Suprapubic skin (tissue), 4 donors: ENCODE results near the gene SENP1. TPM values are rescaled to one million over a fixed set of nuclear protein-coding genes. Genes with fewer than 3 reads are reported as not detected.
A peak's percentile ranks its signal among the peaks of the same experiment; 100 is the strongest.
"Not testable (repeated sequence)": the region's sequence is repeated elsewhere in the genome, so short reads cannot be mapped to it uniquely, and the experiment has no call there.

Source experiments
- DNase-seq, 2 donors: peaks; one replicate each; pipeline ENCODE4 v3.0.0-alpha.2; 2019; ENCODE audit warnings: low spot score in 2 of 2
- H3K27ac ChIP-seq: fragments of 200-600 bp; sonication (generic); one replicate; pipeline ENCODE4 v1.5.1; 2019
- H3K27me3 ChIP-seq: fragments of 200-600 bp; sonication (generic); one replicate; pipeline ENCODE4 v1.5.1; 2019
- H3K36me3 ChIP-seq: fragments of 200-600 bp; sonication (generic); one replicate; pipeline ENCODE4 v1.5.1; 2019
- H3K4me1 ChIP-seq: fragments of 200-600 bp; sonication (generic); one replicate; pipeline ENCODE4 v1.5.1; 2019
- H3K4me3 ChIP-seq: fragments of 200-600 bp; sonication (generic); one replicate; pipeline ENCODE4 v1.5.1; 2019; ENCODE audit warnings: mild to moderate bottlenecking
- H3K9me3 ChIP-seq: fragments of 200-600 bp; sonication (generic); one replicate; pipeline ENCODE4 v1.5.1; 2019
- CTCF ChIP-seq, 2 donors: fragments of 200-600 bp in 1 of 2; fragments of 450-650 bp in 1 of 2; sonication (generic) in 1 of 2; IDR thresholded peaks; one replicate each; pipeline ENCODE4 v1.5.1; 2016 to 2019; ENCODE audit warnings: antibody characterized with exemption in 2 of 2, mild to moderate bottlenecking in 1 of 2, moderate library complexity in 1 of 2
- EP300 ChIP-seq: sonication (generic); formaldehyde crosslinking; IDR thresholded peaks from one replicate; pipeline ENCODE4 v1.6.1; 2017; ENCODE audit warnings: antibody characterized with exemption
- POLR2A ChIP-seq, 2 donors: fragments of 450-650 bp; IDR thresholded peaks; one replicate each; pipeline ENCODE4 v1.6.1; 2017; ENCODE audit warnings: antibody characterized with exemption in 2 of 2, mild to moderate bottlenecking in 2 of 2, moderate library complexity in 2 of 2
- POLR2AphosphoS5 ChIP-seq, 3 donors: sonication (generic); formaldehyde crosslinking; IDR thresholded peaks; one replicate each; pipeline ENCODE4 v1.6.1; 2017; ENCODE audit warnings: antibody characterized with exemption in 3 of 3
- WGBS: methylation state at CpG from one replicate; pipeline ENCODE4 v1.1.5; 2018; 5-methylcytosine and 5-hydroxymethylcytosine counted together
- total RNA-seq, 4 donors: library from RNA; depleted of rRNA; stranded (reverse); fragments of >200 nt; gene quantifications; one replicate each; pipeline ENCODE4 v1.1.0, GENCODE V29; 2016

The SENP1 gene
- total RNA-seq, 4 donors from 2014 or later = 13.5 to 25.5 (median 20.0) TPM

GRCh38 chr12:48121522-48121921 is 15.6 kb upstream of the SENP1 start:
- TF ChIP-seq CTCF (IDR thresholded peaks at IDR 0.05) (no peak), EP300 (no peak), POLR2AphosphoS5 (IDR thresholded peaks at IDR 0.05) (no peak), POLR2A (IDR thresholded peaks at IDR 0.05) (no peak)
- DNase-seq = no peak
- no peak overlapping the region for H3K4me3 ChIP-seq
- 100% methylated on average over 1 of the region's 1 CpG for WGBS
- H3K27ac ChIP-seq = no peak overlapping the region
- H3K36me3 ChIP-seq = peaks cover 14% of the 10 kb centered on the region
- peaks cover 14% of the 10 kb centered on the region for H3K4me1 ChIP-seq
- H3K9me3 ChIP-seq = no peaks in the 10 kb centered on the region
- no peaks in the 10 kb centered on the region for H3K27me3 ChIP-seq

- TF ChIP-seq POLR2AphosphoS5 (IDR thresholded peaks at IDR 0.05) = no peak
- TF ChIP-seq CTCF (IDR thresholded peaks at IDR 0.05) = no peak
- no peak for TF ChIP-seq POLR2A (IDR thresholded peaks at IDR 0.05)
- no peak for TF ChIP-seq EP300
- H3K4me3 ChIP-seq = peak overlapping the region; percentile 51
- no peak for DNase-seq
- peaks cover 14% of the 10 kb centered on the region for H3K4me1 ChIP-seq
- H3K27me3 ChIP-seq = no peaks in the 10 kb centered on the region
- 20% methylated on average over 5 of the region's 5 CpGs for WGBS
- peaks cover 8% of the 10 kb centered on the region for H3K36me3 ChIP-seq
- H3K27ac ChIP-seq = no peak overlapping the region
- no peaks in the 10 kb centered on the region for H3K9me3 ChIP-seq
Measured at GRCh38 chr12:48119834-48120195, 13.9 kb upstream of the SENP1 start.

- 1% methylated on average over 19 of the region's 20 CpGs for WGBS
- DNase-seq = peak; percentile 85 to 87
Measured at GRCh38 chr12:48119078-48119833, 13.4 kb upstream of the SENP1 start, which contains the start of gene PFKM. Gene PFKM, plus strand, starts transcription at chr12:48119364. Its CDS starts 3,411 bp downstream, at chr12:48122775.

GRCh38 chr12:48118284-48118871 is 12.5 kb upstream of the SENP1 start:
- no peak for DNase-seq
- no peak for TF ChIP-seq EP300
- TF ChIP-seq POLR2AphosphoS5 (IDR thresholded peaks at IDR 0.05) = no peak
- no peak for TF ChIP-seq POLR2A (IDR thresholded peaks at IDR 0.05)
- no peak for TF ChIP-seq CTCF (IDR thresholded peaks at IDR 0.05)
- Histone ChIP-seq H3K27me3 (peaks cover 7% of the 10 kb centered on the region), H3K27ac (no peak overlapping the region), H3K36me3 (peaks cover 3% of the 10 kb centered on the region), H3K4me3 (peak overlapping the region; percentile 51), H3K9me3 (no peaks in the 10 kb centered on the region), H3K4me1 (peaks cover 14% of the 10 kb centered on the region)
- 29% methylated on average over 3 of the region's 3 CpGs for WGBS

More at GRCh38 chr12:48119078-48119833, 13.4 kb upstream of the SENP1 start, which contains the start of gene PFKM:
- H3K4me1 ChIP-seq = peaks cover 14% of the 10 kb centered on the region
- H3K27me3 ChIP-seq = peaks cover 5% of the 10 kb centered on the region
- peaks cover 7% of the 10 kb centered on the region for H3K36me3 ChIP-seq
- no peak within 1 kb of the TSS for H3K27ac ChIP-seq
- H3K4me3 ChIP-seq = peak within 1 kb of the TSS; percentile 51
- no peaks in the 10 kb centered on the region for H3K9me3 ChIP-seq
- TF ChIP-seq POLR2AphosphoS5 (IDR thresholded peaks at IDR 0.05) = no peak
- no peak for TF ChIP-seq POLR2A (IDR thresholded peaks at IDR 0.05)
- TF ChIP-seq CTCF (IDR thresholded peaks at IDR 0.05) = no peak
- no peak for TF ChIP-seq EP300

- no peaks in the 10 kb centered on the region for H3K9me3 ChIP-seq
- WGBS = 92% methylated on average over 1 of the region's 1 CpG
- H3K4me1 ChIP-seq = peaks cover 14% of the 10 kb centered on the region
- H3K27ac ChIP-seq = no peak overlapping the region
- H3K4me3 ChIP-seq = no peak overlapping the region
- DNase-seq = no peak
- H3K27me3 ChIP-seq = peaks cover 11% of the 10 kb centered on the region
- TF ChIP-seq EP300 (no peak), CTCF (IDR thresholded peaks at IDR 0.05) (no peak), POLR2AphosphoS5 (IDR thresholded peaks at IDR 0.05) (no peak), POLR2A (IDR thresholded peaks at IDR 0.05) (no peak)
- H3K36me3 ChIP-seq = no peaks in the 10 kb centered on the region
Measured at GRCh38 chr12:48115957-48116356, 10.1 kb upstream of the SENP1 start.

GRCh38 chr12:48111312-48111693 is 5.4 kb upstream of the SENP1 start:
- H3K36me3 ChIP-seq, H3K27ac ChIP-seq, DNase-seq, H3K9me3 ChIP-seq, H3K4me1 ChIP-seq, H3K4me3 ChIP-seq: not testable (repeated sequence)
- 96% methylated on average over 5 of the region's 5 CpGs for WGBS
- peaks cover 11% of the 10 kb centered on the region for H3K27me3 ChIP-seq
